HG02852 (cell line): ENCODE results near the gene AUTS2.
"Not testable (repeated sequence)": the region's sequence is repeated elsewhere in the genome, so short reads cannot be mapped to it uniquely, and the experiment has no call there.

Experiments
- ATAC-seq: cut with Tn5 transposase; IDR thresholded peaks from one replicate; pipeline ENCODE4 v1.9.1; 2021; ENCODE audit warnings: mild to moderate bottlenecking, moderate library complexity; ENCODE audit not compliant: unreplicated experiment

Gene AUTS2

DNA sequence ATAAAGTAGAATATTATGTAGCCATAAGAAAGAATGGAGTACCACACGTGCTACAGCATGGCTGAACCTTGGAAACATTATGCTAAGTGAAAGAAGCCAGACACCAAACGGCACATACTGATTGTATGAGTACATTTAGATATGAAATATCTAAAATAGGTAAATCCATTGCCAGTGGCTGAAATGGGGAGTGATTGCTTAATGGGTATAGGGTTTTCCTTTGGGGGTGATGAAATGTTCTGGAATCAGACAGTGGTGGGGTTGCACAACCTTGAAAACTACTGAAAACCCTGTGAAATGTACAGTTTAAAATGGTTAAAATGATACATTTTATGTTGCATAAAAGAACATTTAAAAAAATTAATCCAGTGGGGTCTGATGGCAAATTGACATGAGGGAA is 667.9 kb downstream of the AUTS2 start:
- ATAC-seq, result no peak

DNA sequence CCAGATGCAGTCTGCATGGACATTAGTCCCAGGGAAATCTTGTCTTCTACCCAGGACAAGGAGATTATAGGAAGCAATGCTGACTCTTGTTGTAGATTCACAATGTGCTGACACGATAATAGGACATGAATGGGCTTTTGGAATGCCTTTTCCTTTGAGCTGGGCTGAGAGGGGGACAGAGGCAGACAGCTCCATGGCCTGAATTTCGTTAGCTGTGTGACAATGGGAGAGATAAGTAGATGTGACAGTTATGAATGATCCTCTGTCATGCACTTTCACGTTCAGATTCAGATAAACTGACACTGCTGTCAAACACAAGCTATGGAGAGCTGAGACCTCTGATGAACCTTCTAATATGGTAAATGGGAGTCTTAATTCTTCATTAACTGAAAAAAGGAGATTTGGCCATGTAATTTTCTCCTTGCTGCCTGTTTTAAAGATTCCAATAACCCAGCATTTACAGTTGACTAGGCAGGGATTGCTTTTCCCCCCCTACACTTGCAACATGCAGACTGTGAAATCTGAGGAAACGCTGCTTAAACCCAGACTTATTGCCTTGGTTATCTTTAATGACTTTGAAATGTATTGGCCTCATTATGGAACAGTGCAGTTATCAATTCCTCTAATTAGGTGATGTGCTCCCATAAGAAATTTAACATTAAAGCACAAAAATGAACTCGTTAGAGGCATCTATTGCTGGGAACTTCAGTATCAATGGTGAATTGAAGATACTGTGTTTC is 669.3 kb downstream of the AUTS2 start:
- ATAC-seq, result no peak

DNA sequence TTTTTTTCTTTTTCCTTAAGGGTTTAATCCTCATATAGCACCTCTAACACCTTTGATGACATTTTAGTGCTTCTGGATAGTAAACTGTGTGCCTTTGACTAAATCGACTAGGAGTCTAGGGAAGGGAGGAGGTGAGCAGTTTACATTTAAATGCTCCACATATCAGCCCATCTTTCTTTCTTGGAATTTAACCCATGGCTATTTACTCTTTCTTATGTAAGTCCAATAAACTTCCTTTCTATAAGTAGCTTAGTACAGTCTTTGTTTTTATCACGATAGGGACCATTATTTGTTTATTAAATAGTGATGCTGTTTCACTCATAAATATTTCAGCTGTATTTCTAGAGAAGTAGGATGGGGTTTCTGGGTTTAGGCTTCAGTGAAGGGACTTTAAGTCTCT is 669.9 kb downstream of the AUTS2 start:
- no peak for ATAC-seq

DNA sequence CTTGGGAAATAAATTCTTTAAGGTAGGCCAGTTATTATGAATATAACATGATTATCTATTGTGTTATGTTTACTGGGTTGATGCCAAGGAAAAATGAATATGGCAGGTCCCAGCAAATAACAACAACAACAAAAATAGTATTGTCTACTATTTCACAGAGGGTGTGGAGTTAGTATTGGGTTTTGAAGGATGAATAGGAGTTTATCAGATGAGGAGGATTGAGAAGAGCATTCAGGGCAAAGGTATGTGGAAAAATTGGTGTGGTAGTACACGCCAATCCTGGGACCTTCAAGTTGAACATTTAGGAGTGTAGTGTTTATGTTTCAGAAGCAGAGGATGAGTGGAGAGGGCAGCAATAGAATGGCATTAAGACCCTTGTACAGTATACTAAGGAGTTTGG is 671.9 kb downstream of the AUTS2 start:
- ATAC-seq, result no peak

DNA sequence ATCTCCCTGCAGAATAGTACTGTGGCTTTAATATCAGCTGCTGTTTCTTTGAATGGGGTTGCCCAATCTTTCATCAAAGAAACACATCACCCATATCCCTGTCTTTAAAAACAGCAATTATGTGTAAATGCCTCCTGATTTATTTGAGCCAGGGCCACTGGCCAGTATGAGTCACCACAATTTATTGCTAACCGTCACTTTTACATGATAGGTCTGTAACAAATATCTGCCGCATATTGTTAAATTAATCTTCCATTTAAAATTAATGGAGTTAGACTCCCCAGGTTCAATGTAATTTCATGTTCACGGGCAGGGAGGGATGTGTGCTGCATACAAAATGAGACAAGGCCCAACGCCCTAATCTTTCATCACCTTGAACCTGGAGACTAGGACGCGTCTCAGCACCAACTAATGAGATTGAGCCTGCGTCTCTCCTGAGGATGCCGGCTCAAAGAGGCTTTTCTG is 673.4 kb downstream of the AUTS2 start:
- ATAC-seq, result no peak

DNA sequence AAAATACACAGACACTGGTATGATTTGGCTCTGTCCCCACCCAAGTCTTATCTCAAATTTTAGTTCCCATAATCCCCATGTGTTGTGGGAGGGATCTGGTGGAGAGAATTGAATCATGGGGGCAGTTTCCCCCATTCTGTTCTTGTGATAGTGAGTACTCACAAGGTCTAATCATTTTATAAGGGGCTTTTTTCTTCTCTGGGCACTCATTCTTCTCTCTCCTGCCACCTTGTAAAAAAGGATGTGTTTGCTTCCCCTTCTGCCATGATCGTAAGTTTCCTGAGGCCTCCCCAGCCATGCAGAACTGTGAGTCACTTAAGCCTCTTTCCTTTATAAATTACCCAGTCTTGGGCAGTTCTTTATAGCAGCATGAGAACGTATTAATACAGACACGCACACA is 677.3 kb downstream of the AUTS2 start:
- ATAC-seq, result not testable (repeated sequence)

DNA sequence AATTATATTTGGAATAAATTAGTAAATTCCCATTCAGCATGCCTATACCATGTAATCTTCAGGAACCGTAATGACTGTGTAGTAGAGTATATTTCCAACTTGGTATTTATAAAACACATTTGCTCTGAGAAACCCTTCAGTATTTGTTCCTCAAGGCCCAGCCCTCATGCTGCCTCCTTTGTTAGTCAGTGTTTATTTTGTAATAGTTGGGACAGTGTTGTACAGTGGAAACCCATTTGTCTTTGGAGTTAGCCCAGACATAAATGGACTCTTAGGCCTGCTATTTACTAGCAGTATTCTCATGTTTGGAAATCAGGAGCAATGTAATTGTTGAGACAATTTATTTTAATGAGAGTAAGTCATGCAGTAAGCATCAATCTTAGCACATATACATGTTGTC is 686.9 kb downstream of the AUTS2 start:
- no peak for ATAC-seq

DNA sequence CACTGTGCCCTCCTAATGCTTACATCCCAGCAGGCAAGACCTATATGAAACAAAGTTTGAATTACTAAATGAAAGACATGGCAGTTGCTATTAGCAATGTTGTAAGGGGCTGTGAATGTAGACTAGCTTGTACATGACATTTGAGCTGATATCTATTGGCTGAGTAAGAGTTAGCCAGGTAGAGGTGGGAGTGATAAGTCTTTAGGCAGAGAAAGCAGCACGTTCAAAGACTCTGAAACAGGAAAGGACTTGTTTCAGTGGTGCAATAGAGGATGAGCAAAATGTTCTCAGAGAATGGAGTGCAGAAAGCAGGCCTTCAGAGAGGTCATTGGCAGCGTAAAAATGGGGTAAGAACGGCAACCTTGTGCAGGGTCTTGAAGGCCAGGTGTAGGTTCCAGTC is 687.6 kb downstream of the AUTS2 start:
- ATAC-seq, result no peak

DNA sequence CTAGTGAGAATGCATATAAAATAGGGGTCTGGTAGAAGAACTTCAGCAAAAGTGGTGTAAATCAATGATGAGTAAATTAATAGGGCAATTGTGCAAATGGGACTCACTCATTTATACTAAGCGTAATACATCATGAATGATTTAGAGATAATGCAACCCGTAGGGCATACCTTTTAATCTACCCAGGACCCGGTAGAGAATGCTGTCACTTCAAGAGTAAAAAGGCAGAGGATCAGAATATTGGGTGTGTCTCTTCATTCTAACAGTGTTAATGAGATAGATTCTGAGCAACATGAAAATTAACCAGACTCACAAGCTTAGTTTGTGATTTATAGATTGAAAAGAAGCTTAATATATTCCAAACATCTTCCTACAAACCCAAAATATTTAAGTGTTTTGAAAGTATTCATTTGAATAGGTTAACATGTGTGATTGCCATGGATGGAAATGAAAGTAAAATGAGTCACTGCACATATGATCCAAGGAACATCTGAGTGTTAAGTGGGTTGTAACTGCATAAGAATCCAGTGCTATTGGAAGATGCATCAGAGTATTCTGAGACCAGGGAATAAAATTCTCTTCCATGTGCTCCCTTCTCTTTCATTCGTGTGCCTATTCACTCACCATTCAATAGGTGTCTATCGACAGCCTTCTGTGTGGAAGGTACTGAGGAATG is 690.6 kb downstream of the AUTS2 start:
- ATAC-seq, result no peak

DNA sequence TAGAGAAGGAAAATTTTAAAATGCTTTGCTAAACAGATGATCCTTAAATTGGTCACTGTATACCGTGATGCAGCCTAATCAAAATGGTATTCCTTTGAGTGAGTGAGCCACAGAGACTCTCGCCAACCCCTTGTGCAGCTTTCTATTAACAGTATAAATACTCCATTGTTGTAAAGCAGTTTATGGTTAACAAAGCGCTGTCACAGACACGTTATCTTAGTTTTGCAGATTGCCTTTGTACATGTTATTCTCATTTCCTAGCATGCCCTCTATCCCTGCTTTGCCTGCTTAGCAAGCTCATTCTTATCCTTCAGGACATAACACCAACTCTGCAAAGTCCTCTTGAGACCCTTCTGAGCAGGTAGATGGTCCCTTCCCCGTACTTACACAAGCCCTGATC is 694.4 kb downstream of the AUTS2 start:
- no peak for ATAC-seq

DNA sequence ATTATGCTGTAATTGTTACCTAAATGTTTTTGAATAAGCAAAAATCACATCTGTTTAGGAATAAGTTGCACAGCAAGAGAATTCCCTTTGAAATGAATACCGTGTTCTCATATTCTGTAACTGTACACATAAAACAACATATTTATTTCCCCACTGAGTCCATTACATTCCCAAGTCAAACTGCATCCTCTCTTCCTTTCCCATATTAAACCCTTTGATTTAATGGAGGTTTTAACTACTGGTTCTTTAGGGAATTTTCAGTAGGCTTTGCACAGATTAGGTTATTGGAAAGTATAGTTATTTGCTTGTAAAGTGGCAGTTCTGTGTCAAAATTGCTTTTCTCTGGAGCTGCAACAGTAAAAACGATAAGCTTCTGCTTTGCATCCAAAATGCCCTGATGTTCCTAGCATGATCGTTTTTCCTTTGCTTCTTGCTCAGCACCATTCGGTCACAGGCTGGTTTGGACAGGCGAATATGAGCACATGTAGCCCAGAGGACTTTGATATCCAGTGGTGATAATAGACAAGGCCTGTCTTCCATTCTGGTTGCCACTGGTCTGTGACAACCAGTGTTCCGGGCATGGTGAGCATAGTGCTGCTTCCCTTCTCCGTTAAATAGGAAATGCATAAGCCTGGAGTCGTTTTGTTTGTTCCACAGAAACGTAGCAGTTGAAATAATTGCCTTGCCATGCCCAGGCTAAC is 696.1 kb downstream of the AUTS2 start:
- ATAC-seq, result no peak

DNA sequence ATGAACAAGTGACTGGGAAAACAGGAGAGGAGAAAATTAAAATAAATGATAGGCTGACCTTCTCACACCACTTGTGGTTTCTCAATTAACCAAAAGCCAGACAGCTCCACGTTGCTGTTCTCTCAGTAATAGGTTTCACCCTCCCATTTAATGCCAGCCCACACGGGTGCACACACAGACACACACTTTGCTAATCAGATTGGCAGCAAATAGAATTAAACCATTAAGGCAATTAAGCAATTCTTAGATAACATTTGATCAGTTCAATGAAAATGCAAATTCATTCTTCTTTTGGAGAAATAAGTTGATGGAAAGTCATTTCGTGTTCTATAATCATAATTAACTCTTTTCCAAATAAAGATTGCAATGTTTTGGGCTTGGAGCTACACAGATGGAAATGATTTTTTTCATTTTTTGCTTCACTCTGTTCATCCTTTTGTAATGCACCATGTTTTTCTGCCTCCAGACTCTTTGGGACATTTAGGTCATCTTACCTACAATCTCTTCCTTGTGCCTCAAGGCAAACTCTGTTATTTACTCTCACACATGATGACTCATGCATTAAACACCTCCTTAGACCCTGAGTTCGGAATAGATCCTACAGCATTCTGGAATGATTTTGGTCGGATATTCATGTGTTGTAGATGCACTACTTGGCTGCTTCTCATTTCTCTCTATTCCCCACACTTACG is 700.7 kb downstream of the AUTS2 start:
- ATAC-seq, result no peak

DNA sequence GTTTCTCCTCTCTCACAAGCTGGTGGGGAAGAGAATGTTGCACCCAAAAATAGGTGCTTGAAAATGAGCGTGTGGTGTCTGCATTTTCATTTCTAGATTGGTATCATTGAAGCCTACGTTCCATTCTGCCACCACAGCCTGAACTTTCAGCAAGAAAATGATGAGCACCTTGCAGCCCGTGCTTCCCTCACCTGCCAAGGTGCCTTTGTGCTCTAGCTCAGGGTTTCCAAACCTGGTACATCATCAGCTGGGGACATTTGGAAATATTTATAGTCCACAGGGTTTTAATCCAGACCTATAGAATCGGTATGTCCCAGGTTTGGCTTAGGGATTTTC is 701.2 kb downstream of the AUTS2 start:
- no peak for ATAC-seq

DNA sequence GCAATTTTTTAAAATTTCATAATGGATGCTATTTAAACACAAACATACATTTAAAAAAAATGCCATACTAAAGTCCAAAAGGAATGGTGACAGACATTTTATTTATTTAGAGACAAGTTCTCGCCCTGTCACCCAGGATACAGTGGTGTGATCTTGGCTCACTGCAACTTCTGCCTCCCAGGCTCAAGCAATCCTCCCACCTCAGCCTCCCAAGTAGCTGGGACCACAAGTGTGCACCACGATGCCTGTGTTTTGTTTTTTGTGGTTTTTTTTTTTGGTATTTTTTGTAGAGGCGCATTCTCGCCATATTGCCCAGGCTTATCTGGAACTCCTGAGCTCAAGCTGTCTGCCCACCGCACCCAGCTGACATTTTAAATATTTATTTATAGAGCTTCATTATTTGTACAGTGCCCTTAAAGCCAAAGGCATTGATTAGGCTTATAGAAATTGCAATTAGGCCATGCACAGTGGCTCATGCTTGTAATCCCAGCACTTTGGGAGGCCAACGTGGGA is 703.5 kb downstream of the AUTS2 start:
- ATAC-seq, result no peak

DNA sequence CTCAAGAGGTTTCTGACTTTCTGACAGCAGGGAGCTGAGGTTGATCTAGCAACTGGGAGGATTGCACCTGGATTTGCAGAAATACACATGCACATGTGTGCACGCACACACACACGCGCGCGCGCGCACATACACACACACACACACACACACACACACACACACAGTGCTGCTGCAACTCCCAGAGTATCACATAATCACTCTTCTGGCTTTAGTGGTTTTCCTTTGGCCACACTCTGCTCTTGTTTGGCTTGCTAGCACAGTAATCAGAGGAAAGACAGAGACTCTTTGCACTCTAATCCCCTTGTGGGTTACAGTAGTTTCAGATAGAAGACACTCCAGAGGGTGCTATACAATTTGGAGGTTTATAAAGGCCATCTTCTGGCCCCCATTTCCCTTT is 705.0 kb downstream of the AUTS2 start:
- ATAC-seq, result no peak

DNA sequence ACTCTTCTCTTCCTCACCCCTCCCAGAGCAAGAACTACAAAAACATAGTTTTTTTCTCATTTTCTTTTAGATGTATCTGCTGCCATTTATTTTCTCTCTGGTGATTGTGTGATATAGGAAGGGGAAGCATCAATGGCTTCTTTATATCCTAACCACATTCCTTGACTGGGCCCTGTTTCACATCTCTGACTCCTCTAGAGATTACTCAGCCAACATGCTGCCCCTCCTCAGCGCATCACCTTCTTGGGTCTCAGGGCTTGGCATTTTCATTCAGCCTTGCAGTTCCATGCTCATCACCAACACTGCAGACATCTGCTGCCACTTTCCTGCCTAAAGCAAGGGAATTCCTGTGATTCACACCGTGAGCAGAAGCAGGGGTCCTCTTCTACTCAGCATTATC is 705.5 kb downstream of the AUTS2 start:
- ATAC-seq, result no peak

DNA sequence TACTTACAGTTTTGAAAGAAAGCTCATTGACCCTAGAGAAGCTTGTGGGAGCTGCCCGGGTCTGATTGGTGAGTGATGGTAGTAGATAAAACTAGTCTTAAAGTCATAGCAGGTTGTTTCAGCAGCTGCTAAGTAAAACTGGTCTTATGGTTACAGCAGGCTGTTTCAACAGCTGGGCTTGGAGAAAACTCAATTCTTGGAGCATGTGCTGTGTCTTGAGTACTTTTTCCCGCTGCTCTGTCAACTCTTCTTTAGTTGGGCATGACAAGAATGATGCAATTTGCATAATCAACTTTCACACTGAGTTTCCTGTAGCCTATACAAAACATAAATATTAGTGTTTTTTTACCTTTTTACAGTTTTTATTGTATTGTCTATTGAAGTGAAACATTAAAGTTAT is 707.9 kb downstream of the AUTS2 start:
- ATAC-seq, result no peak

DNA sequence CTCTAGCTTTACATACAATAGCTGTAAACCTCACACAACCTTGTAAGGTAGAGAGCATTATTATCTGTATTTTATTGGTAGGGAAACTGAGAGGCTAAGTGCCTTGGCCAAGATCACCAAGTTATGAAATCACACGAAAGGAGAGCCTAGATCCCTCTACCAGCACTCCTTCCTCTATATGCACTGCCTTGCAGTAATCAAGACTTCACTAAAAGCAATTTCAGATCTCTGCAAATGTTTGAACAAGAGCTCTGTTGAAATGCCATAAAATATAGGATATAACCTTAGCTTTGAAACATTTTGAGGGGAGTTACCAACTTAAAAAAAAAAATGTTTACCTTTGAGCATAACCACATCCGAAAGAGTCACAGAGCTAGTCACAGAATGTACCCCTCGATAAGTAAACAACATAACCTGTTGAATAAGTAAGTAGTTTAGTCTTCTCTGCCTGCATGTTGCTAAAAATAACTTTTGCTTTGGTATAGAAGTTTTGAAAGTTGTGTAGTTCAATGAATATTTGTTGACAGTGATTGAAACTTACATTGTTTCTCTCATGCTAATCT is 709.4 kb downstream of the AUTS2 start:
- ATAC-seq, result no peak

DNA sequence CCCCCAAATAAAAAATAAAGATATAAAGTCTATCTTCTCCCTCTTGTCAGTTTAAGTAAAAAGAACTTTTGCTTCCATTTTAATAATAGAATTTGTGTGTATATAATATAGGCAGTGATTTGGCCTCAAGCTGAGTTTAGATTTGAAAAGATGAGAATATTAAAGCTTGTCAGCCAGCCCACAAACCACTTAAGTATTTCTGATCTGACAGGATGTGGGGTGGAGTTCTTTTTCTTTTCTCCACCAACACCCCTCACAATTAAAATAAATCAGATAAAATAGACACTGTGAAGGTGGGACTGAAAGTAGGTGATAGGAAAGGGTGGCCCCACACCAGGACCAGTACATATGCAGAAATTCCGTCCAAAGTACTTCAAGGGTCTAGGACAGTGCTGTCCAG is 714.1 kb downstream of the AUTS2 start:
- ATAC-seq, result no peak

DNA sequence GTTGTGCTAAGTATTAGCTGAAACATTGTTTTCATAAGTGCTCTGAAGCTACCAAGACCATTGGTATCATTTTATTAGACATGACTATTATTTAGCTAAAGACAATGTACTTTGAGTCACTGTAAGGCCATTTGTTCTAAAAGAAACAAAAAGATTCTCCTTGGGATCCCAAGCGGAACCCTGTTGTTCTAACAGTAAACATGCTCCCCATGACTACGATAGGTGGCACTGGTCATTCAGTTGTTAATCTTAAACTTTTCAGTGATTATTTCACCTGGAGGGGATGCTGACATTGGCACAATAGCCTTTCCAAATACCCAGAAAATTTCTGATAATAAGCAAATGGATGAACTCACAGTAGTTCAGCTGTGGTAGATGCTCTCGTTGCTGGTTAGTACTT is 715.0 kb downstream of the AUTS2 start:
- ATAC-seq, result no peak

DNA sequence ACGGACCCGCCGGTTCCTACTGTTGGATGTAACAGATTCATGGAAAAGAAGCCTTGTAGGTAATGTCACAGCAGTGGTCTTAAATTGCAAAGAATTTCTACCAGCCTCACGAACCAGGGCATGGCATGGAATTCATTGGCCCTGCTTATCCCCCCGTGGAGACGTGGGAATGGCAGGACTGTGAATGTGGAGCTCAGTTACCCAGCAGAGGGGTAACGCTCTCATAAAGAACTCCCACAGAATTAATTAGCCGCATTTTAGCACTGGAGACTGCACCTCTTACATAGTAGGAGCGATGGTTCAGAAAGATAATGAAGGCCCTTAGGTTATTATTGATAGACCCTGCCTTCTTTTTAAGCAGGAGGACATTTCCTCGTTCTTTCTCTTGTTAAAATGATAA is 715.4 kb downstream of the AUTS2 start:
- no peak for ATAC-seq
